ENCODE measurements around the gene UQCRH.

- TF ChIP-seq GATA3 (IDR thresholded peaks at IDR 0.05; ENCODE audit: low read depth, low read length) (no peak), GATA2 (IDR thresholded peaks at IDR 0.05; ENCODE audit: low read depth, low read length) (no peak)
Measured at GRCh38 chr1:46335081-46335480, 31.6 kb downstream of the UQCRH start.

Data from SH-SY5Y (cell line).